Measurements from ENCODE around the gene PPP6R2.

DNA sequence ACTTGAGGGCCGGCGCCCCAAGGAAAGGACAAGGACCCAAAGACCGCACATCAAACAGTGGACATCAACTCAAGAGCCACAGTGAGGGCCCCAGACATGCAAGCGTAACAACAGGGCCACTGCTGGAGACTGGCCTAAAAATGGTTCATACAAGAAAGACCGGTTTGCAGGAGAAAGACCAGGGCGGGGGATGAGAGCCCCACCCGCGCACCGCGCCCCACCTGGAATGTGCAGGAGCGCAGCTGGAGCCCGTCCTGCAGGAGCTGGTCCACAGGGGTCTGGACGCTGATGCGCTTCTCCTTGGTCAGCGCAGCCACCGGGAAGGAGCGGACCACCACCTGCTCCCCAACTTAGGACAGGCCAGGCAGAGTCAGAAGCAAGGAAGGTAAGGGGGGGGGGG is 117.8 kb downstream of the PPP6R2 start:
- TF ChIP-seq, protein P1, sequence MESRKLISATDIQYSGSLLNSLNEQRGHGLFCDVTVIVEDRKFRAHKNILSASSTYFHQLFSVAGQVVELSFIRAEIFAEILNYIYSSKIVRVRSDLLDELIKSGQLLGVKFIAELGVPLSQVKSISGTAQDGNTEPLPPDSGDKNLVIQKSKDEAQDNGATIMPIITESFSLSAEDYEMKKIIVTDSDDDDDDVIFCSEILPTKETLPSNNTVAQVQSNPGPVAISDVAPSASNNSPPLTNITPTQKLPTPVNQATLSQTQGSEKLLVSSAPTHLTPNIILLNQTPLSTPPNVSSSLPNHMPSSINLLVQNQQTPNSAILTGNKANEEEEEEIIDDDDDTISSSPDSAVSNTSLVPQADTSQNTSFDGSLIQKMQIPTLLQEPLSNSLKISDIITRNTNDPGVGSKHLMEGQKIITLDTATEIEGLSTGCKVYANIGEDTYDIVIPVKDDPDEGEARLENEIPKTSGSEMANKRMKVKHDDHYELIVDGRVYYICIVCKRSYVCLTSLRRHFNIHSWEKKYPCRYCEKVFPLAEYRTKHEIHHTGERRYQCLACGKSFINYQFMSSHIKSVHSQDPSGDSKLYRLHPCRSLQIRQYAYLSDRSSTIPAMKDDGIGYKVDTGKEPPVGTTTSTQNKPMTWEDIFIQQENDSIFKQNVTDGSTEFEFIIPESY (CRISPR knock-in tag; IDR thresholded peaks at IDR 0.05): no peak
- no peak for TF ChIP-seq NFIC (IDR thresholded peaks at IDR 0.05)
- no peak for TF ChIP-seq MAFK (IDR thresholded peaks at IDR 0.05; ENCODE audit: low read length)
